NCI-H460 (cell line): ENCODE results near the gene ASTN1. TPM values are rescaled to one million over a fixed set of nuclear protein-coding genes. Genes with fewer than 3 reads are reported as not detected.

ENCODE experiments used
- DNase-seq: peaks from one replicate; pipeline ENCODE4 v3.0.0-alpha.2; 2016; ENCODE audit warnings: low read depth; ENCODE audit errors: extremely low read depth
- polyA plus RNA-seq: library from polyadenylated mRNA; depleted of rRNA; stranded (reverse); fragments of >200 nt; gene quantifications from 2 replicates; pipeline ENCODE4 v1.2.3, GENCODE V29; 2014; cell fraction: nucleus; rRNA removed
- total RNA-seq: library from RNA; depleted of rRNA; stranded (reverse); fragments of >200 nt; shearing (Covaris generic); gene quantifications from 2 replicates; pipeline ENCODE4 v1.2.3, GENCODE V29; 2014; rRNA removed

The ASTN1 gene
- 0.47 and 0.55 TPM in 2 replicates for total RNA-seq
- polyA plus RNA-seq: 0.35 and 0.92 TPM in 2 replicates

GRCh38 chr1:177164380-177165068 lies at the start of gene ASTN1:
Gene ASTN1, minus strand, starts transcription at chr1:177164712. Its CDS starts 36 bp downstream, at chr1:177164676.
- DNase-seq: no peak

- no peak for DNase-seq
These were observed 46.7 kb upstream of the ASTN1 start for GRCh38 chr1:177211231-177211630.

GRCh38 chr1:177210071-177210470 lies 45.6 kb upstream of the ASTN1 start:
- DNase-seq: no peak

GRCh38 chr1:177209357-177209756 lies 44.8 kb upstream of the ASTN1 start:
- DNase-seq: peak; percentile 99

GRCh38 chr1:177208920-177209319 lies 44.4 kb upstream of the ASTN1 start:
- DNase-seq: no peak

GRCh38 chr1:177206831-177207355 lies 42.4 kb upstream of the ASTN1 start:
- no peak for DNase-seq

- no peak for DNase-seq
These were observed 35.8 kb upstream of the ASTN1 start for GRCh38 chr1:177200290-177200689.

GRCh38 chr1:177198243-177198642 lies 33.7 kb upstream of the ASTN1 start:
- no peak for DNase-seq

- DNase-seq: no peak
These were observed 25.9 kb upstream of the ASTN1 start for GRCh38 chr1:177190308-177190970.

GRCh38 chr1:177186639-177187038 lies 22.1 kb upstream of the ASTN1 start:
- no peak for DNase-seq

GRCh38 chr1:177185209-177185608 lies 20.7 kb upstream of the ASTN1 start:
- DNase-seq: no peak

GRCh38 chr1:177183836-177184235 lies 19.3 kb upstream of the ASTN1 start:
- no peak for DNase-seq

GRCh38 chr1:177181631-177182291 lies 17.2 kb upstream of the ASTN1 start:
- DNase-seq: peak; percentile 63

- no peak for DNase-seq
These were observed 16.7 kb upstream of the ASTN1 start for GRCh38 chr1:177181280-177181630.

- DNase-seq: no peak
These were observed 10.6 kb upstream of the ASTN1 start for GRCh38 chr1:177174921-177175634.

GRCh38 chr1:177173976-177174375 lies 9.5 kb upstream of the ASTN1 start:
- DNase-seq: no peak

GRCh38 chr1:177172866-177173265 lies 8.4 kb upstream of the ASTN1 start:
- peak; percentile 17 for DNase-seq

- DNase-seq: no peak
These were observed 7.8 kb upstream of the ASTN1 start for GRCh38 chr1:177172272-177172671.

GRCh38 chr1:177171536-177172123 lies 7.1 kb upstream of the ASTN1 start:
- DNase-seq: no peak

GRCh38 chr1:177170756-177171535 lies 6.4 kb upstream of the ASTN1 start, which contains the start of gene BRINP2:
Gene BRINP2, plus strand, starts transcription at chr1:177170958. Its CDS starts 58,919 bp downstream, at chr1:177229877.
- peak; percentile 46 for DNase-seq
